Upper lobe of right lung (tissue), 1 donor: Measurements from ENCODE around the gene CREB3L4. TPM values are rescaled to one million over a fixed set of nuclear protein-coding genes. Genes with fewer than 3 reads are reported as not detected.
"Not testable (repeated sequence)": the region's sequence is repeated elsewhere in the genome, so short reads cannot be mapped to it uniquely, and the experiment has no call there.

ENCODE experiments used
- ATAC-seq: fragments of 200-7000 bp; cut with Tn5 transposase; one replicate; pipeline ENCODE4 v1.9.1; 2020; ENCODE audit warnings: mild to moderate bottlenecking, moderate library complexity
- DNase-seq: peaks from one replicate; pipeline ENCODE4 v3.0.0-alpha.2; 2020
- H3K27ac ChIP-seq: fragments of 200-600 bp; one replicate; pipeline ENCODE4 v1.8.0; 2022
- H3K27me3 ChIP-seq: fragments of 200-600 bp; one replicate; pipeline ENCODE4 v1.8.0; 2022; ENCODE audit warnings: mild to moderate bottlenecking
- H3K36me3 ChIP-seq: fragments of 200-600 bp; one replicate; pipeline ENCODE4 v1.8.0; 2022
- H3K4me1 ChIP-seq: fragments of 200-600 bp; one replicate; pipeline ENCODE4 v1.8.0; 2022
- H3K4me3 ChIP-seq: fragments of 200-600 bp; one replicate; pipeline ENCODE4 v1.8.0; 2022; ENCODE audit warnings: mild to moderate bottlenecking
- H3K9me3 ChIP-seq: fragments of 200-600 bp; one replicate; pipeline ENCODE4 v1.8.0; 2022
- intact Hi-C: fragments of 100-400 bp; cut with DNase I; formaldehyde crosslinking; loops from one replicate; pipeline ENCODE4 v1.11.0; 2022
- total RNA-seq: library from RNA; stranded (reverse); fragmentation: NEBNext Ultra II Directional; extraction: Animal tissue kit (Norgen Biotek cat#: 25700); gene quantifications from one replicate; pipeline ENCODE4 v1.2.1, GENCODE V29; 2021
- TF ChIP-seq, protein P1 (sequence below): fragments of 200-600 bp; IDR thresholded peaks from one replicate; pipeline ENCODE4 v1.8.0; 2022; ENCODE audit warnings: antibody characterized with exemption
- donor health status: DM: no; HTN: yes; CAD: no; lungs with severe emphysema.

CREB3L4 gene
- total RNA-seq, 1 donor from 2014 or later = 10.5 TPM

DNA sequence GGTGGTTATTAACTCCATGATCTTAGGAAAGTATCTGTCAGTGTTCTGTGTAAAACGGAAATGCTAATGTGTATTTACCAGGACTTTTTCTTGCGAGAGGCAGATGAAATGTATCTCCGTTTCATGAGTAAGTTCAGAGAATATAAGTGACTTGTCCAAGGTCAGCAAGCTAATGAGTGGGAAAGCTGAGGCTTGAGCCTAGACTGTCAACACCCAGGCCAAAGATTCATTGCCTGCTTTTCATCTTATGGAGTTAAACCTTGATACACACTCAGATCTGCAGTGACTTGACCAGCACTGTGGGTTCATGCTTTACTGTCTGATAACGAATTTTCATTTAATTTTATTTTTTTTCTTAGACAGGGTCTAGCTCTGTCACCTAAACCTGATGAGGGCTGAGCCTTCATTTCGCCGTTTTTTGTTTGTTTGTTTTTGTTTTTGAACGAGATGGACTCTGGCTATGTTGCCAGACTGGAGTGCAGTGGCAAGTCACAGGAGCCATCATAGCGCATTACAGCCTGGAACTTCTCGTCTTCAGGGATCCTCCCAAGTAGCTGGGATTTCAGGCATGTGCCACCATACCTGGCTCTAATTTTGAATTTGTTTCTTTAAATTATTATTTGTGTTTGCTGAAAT lies 10.7 kb downstream of the CREB3L4 start:
- TF ChIP-seq, protein P1, sequence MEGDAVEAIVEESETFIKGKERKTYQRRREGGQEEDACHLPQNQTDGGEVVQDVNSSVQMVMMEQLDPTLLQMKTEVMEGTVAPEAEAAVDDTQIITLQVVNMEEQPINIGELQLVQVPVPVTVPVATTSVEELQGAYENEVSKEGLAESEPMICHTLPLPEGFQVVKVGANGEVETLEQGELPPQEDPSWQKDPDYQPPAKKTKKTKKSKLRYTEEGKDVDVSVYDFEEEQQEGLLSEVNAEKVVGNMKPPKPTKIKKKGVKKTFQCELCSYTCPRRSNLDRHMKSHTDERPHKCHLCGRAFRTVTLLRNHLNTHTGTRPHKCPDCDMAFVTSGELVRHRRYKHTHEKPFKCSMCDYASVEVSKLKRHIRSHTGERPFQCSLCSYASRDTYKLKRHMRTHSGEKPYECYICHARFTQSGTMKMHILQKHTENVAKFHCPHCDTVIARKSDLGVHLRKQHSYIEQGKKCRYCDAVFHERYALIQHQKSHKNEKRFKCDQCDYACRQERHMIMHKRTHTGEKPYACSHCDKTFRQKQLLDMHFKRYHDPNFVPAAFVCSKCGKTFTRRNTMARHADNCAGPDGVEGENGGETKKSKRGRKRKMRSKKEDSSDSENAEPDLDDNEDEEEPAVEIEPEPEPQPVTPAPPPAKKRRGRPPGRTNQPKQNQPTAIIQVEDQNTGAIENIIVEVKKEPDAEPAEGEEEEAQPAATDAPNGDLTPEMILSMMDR = no peak
- Histone ChIP-seq H3K27me3 (no peaks in the 10 kb centered on the region), H3K4me3 (peak overlapping the region; percentile 100), H3K36me3 (peaks cover 53% of the 10 kb centered on the region), H3K4me1 (peaks cover 17% of the 10 kb centered on the region), H3K27ac (peak overlapping the region; percentile 95), H3K9me3 (no peaks in the 10 kb centered on the region)
- DNase-seq = no peak
- no peak for ATAC-seq
- intact Hi-C loops = no loop called here

DNA sequence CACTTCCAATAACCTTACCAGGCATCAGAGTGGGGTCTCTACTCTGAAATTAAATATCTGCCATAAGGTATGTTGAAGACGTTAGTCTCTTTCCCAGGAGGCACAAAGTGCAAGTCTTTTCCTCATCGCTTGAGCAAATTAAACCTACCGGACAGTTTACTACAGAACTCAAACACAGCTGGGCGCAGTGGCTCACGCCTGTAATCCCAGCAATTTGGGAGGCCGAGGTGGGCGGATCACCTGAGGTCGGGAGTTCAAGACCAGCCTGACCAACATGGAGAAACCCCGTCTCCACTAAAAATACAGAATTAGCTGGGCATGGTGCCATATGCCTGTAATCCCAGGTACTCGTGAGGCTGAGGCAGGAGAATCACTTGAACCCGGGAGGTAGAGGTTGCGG lies 11.4 kb downstream of the CREB3L4 start:
- H3K27ac ChIP-seq, H3K27me3 ChIP-seq, DNase-seq, intact Hi-C loops, H3K4me3 ChIP-seq, ATAC-seq, H3K9me3 ChIP-seq: not testable (repeated sequence)
- Histone ChIP-seq H3K4me1 (peaks cover 17% of the 10 kb centered on the region), H3K36me3 (peaks cover 49% of the 10 kb centered on the region)

DNA sequence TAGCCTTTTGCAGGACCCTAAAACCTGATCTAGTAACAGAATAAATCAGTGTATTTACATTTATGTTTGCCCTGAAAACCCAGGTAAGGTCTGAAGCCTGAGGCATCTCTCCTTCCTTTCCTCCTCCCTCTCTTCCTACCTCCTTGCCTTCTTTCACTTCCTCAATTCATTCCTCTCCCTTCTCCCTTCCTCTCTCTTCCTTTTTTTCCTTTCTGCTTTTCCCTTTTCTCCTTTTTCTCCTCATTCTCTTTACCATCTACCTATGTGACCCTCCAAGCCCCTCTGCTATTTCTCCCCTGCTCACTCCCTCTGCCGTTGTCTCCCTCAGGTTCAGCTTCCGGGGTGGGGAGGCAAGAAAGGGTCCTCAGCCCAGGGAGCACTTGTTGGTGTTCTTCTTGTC lies 14.0 kb downstream of the CREB3L4 start:
- intact Hi-C loops, ATAC-seq, H3K27ac ChIP-seq, H3K9me3 ChIP-seq, H3K27me3 ChIP-seq, H3K4me3 ChIP-seq, DNase-seq: not testable (repeated sequence)
- H3K36me3 ChIP-seq = peaks cover 25% of the 10 kb centered on the region
- peaks cover 14% of the 10 kb centered on the region for H3K4me1 ChIP-seq

DNA sequence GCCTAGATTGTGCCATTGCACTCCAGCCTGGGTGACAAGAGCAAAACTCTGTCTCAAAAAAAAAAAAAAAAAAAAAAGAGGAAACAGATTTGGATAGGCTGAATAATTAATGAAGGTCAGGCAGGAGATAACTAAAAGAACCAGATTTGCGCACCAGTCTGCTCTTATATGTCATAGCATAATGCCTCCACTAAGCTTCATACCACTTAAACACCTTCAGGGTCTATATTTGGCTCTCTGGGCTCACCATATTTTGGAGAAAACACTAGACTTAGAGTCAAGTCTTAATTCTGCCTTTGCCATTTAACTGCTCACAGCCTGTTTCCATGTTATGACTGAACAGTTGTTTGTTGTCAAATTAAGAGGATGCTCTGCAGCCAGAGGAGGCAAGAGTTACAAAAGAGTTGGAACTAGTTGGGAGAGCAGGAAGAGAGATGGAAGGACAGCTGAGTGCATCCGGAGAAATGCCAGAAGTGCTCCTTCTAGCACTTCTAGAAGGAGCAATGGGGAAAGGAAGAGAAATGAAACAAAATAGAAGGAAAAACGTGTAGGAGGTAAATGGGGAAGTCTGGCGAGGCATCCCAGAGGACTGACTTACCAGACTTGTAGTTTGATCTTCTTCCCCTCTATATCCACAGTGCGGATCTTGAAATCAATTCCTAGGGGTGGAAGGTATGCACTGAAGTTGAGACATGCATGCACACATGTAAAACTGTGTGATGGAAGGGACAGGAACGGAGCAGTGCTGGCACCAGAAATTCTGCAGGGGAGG lies 16.6 kb downstream of the CREB3L4 start:
- H3K27ac ChIP-seq = peak overlapping the region; percentile 40
- TF ChIP-seq, protein P1 = no peak
- peaks cover 10% of the 10 kb centered on the region for H3K4me1 ChIP-seq
- H3K27me3 ChIP-seq = no peaks in the 10 kb centered on the region
- intact Hi-C loops = no loop called here
- H3K4me3 ChIP-seq = peak overlapping the region; percentile 74
- ATAC-seq = no peak
- DNase-seq = no peak
- H3K36me3 ChIP-seq = peaks cover 20% of the 10 kb centered on the region
- no peaks in the 10 kb centered on the region for H3K9me3 ChIP-seq

DNA sequence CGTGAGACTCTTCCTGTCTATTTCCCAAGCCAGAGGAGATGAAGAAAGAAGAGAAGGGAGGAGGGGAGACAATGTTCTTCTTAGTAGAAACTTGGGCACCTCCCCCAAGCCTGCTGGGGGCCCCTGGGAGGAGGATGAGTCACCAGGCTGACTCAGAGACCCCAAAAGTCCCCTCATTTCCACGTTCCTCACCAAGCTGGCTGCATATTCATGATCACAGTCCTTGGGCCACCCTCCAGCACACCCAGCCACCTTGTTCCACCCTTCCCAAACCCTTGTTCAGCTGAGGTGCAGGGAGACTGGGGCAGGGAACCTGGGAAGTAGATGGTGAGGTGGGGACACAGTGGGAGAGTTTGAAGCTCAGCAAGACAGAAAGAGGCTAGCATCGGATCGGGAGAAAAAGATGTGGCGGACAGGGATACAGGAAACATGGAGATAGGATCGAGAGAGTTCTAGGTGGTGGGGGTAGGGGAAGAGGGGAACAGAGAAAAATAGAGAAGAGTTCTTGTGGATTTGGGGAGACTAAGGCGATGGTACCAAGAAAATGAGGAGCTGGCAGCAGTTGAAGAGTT lies 17.7 kb downstream of the CREB3L4 start:
- H3K27ac ChIP-seq = peak overlapping the region; percentile 40
- ATAC-seq (peak; percentile 4), DNase-seq (no peak)
- H3K36me3 ChIP-seq = peaks cover 20% of the 10 kb centered on the region
- TF ChIP-seq, protein P1 = no peak
- H3K4me3 ChIP-seq = peak overlapping the region; percentile 74
- no peaks in the 10 kb centered on the region for H3K27me3 ChIP-seq
- peaks cover 14% of the 10 kb centered on the region for H3K4me1 ChIP-seq
- intact Hi-C loops = loop anchor here (5.0 kb wide), 1 partner anchor 188 kb away; no protein-coding TSS in a partner anchor
- no peaks in the 10 kb centered on the region for H3K9me3 ChIP-seq

DNA sequence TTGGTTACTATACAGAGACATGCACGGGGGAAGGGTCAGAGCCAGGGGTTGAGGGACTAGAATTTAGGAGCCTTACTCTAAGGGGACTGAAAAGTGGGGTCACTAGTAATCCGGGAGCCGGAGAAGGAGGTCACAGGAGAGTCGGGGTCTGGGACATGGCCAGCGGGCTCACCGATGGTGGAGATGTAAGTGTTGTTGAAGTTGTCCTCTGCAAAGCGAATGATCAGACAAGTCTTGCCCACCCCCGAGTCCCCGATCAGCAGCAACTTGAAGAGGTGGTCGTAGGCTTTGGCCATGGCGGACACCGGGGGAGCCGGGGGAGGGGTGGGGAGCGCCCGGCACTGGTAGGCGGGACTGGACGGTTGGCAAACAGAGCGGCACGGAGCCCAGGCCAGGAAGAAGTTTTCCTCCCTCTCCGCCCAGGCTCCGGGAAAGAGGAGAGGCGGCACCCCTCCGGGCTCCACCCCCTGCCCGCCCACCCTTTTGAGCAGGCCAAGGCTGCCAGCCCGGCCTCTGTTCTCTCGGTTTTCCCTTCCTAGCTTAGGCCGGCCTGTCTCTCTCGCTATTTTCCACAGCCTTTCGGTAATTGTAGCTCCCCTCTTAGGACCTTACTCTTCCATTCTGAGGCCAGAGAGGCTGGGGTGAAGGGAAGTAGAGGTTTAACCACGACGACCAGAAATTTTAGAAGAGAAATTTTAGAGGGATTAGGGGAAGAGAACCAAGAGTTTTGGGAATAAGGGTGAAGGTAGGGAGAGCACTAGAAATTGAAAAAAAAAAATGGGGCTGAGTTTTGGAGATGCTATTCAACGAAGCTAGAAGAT lies 18.4 kb downstream of the CREB3L4 start, which contains the start of gene RAB13:
RAB13 (minus strand) TSS at position 399 of the 821 bp plus-strand sequence; CDS start at position 296, 103 bp downstream.
- Histone ChIP-seq H3K27me3 (no peaks in the 10 kb centered on the region), H3K9me3 (no peaks in the 10 kb centered on the region), H3K36me3 (peaks cover 14% of the 10 kb centered on the region), H3K4me1 (peaks cover 14% of the 10 kb centered on the region), H3K27ac (peak within 1 kb of the TSS; percentile 76), H3K4me3 (peak within 1 kb of the TSS; percentile 74)
- DNase-seq (peak; percentile 93), ATAC-seq (peak; percentile 90)
- intact Hi-C loops = loop anchor here (5.0 kb wide), 1 partner anchor 189 kb away; no protein-coding TSS in a partner anchor
- TF ChIP-seq, protein P1 = no peak
